ENCODE measurements around the gene NHERF1.

Gene NHERF1

DNA sequence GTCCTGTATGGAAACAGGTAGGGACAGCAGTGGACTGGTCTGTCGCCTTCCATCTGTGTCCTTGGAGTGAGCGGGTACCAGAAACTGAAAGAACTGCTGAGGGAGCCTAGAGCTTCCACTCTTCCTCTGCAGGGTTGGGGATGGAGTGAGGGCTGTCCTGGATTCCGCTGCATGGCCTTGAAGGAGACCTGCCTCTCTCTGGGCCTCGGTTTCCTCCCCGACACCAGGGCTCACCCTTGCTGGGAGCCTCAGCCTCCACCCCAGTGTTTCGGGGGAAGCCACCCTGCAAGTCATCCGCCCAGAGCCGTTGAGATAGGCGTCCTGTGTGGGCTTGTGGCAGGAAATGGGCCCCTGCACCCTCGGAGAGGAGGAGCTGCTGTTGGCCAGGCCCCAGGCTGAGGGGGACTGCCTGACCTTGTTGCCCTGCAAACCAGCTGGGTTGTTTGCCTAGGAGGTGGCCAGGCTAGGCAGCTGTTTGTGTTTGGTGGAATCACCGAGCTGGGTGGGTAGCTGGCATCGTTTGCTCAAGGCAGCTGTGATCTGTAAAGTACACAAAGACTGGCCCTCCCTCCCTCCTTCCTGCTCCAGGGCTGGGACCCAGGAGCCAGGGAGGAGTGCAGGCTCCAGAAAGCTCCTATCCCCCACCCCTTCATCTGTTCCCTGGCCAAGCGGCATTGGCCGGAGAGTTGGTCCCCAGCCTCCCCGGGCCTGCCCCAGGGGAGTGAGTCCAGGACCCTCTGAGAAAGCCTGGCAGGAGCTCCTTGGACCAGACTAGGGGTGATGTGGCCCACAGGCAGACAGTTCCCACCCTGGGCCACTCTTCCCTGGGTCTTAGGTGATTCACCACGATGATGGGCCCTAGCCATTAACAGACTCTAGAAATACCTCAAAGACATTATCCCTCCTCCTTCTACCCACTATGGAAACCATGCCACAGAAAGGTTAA lies 10.1 kb upstream of the NHERF1 start:
- peak overlapping the region; percentile 94 for H3K4me3 Mint-ChIP-seq
- H3K27ac Mint-ChIP-seq, result peak overlapping the region; percentile 82
- peaks cover 6% of the 10 kb centered on the region for H3K27me3 Mint-ChIP-seq (ENCODE audit: low read depth)
- DNase-seq (ENCODE audit: low spot score), result peak; percentile 85
- peaks cover 38% of the 10 kb centered on the region for H3K36me3 Mint-ChIP-seq (ENCODE audit: low read depth)
- no peaks in the 10 kb centered on the region for H3K9me3 Mint-ChIP-seq
- H3K4me1 Mint-ChIP-seq (ENCODE audit: low read depth), result peaks cover 63% of the 10 kb centered on the region

GRCh38 chr17:74739227-74739831 lies 9.1 kb upstream of the NHERF1 start:
- peaks cover 6% of the 10 kb centered on the region for H3K27me3 Mint-ChIP-seq (ENCODE audit: low read depth)
- peaks cover 70% of the 10 kb centered on the region for H3K4me1 Mint-ChIP-seq (ENCODE audit: low read depth)
- H3K27ac Mint-ChIP-seq, result peak overlapping the region; percentile 82

GRCh38 chr17:74740173-74740572 lies 8.3 kb upstream of the NHERF1 start:
- H3K27ac Mint-ChIP-seq, result peak overlapping the region; percentile 77
- peaks cover 70% of the 10 kb centered on the region for H3K4me1 Mint-ChIP-seq (ENCODE audit: low read depth)
- H3K36me3 Mint-ChIP-seq (ENCODE audit: low read depth), result peaks cover 51% of the 10 kb centered on the region
- no peaks in the 10 kb centered on the region for H3K27me3 Mint-ChIP-seq (ENCODE audit: low read depth)
- H3K4me3 Mint-ChIP-seq, result peak overlapping the region; percentile 72
- DNase-seq (ENCODE audit: low spot score), result no peak
- no peaks in the 10 kb centered on the region for H3K9me3 Mint-ChIP-seq

More at GRCh38 chr17:74739227-74739831, 9.1 kb upstream of the NHERF1 start:
- no peak for DNase-seq (ENCODE audit: low spot score)
- H3K9me3 Mint-ChIP-seq, result no peaks in the 10 kb centered on the region
- peaks cover 46% of the 10 kb centered on the region for H3K36me3 Mint-ChIP-seq (ENCODE audit: low read depth)
- peak overlapping the region; percentile 94 for H3K4me3 Mint-ChIP-seq

DNA sequence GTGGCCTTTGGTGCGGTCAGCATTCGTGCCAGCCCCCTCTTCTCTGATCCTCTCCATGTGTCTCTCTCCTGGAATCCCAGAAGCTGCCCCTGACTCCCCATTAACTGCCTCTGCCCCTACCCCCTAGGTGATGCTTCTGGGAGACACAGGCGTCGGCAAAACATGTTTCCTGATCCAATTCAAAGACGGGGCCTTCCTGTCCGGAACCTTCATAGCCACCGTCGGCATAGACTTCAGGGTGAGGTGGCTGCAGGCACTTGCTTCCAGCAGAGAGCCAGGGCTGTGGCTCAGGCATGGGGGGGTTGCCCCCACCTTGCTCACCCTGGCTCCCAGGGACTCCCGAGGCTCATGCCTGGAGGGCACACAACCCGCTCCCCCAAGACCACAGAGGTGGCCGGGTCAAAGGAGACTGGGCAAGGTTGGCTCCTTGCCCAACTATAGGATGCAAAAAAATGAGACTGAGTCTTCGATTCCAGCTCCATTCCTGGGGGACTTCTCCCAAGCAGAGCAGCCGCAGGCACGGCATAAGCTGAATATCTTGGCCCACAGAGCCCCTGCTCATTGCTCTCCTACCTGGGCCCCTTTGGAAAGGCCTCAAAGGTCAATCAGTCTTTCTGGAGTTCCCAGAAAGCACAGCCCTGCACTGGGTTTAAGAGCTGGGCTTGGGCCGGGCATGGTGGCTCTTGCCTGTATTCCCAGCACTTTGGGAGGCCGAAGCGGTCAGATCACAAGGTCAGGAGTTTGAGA lies 7.6 kb upstream of the NHERF1 start:
- no peak for DNase-seq (ENCODE audit: low spot score)
- H3K36me3 Mint-ChIP-seq (ENCODE audit: low read depth), result peaks cover 51% of the 10 kb centered on the region
- H3K4me1 Mint-ChIP-seq (ENCODE audit: low read depth), result peaks cover 70% of the 10 kb centered on the region
- H3K27me3 Mint-ChIP-seq (ENCODE audit: low read depth), result no peaks in the 10 kb centered on the region
- peak overlapping the region; percentile 72 for H3K4me3 Mint-ChIP-seq
- no peaks in the 10 kb centered on the region for H3K9me3 Mint-ChIP-seq
- peak overlapping the region; percentile 87 for H3K27ac Mint-ChIP-seq

- peak overlapping the region; percentile 87 for H3K27ac Mint-ChIP-seq
- peaks cover 72% of the 10 kb centered on the region for H3K4me1 Mint-ChIP-seq (ENCODE audit: low read depth)
- no peaks in the 10 kb centered on the region for H3K9me3 Mint-ChIP-seq
- no peaks in the 10 kb centered on the region for H3K27me3 Mint-ChIP-seq (ENCODE audit: low read depth)
- peaks cover 55% of the 10 kb centered on the region for H3K36me3 Mint-ChIP-seq (ENCODE audit: low read depth)
- DNase-seq (ENCODE audit: low spot score), result peak; percentile 62
- peak overlapping the region; percentile 72 for H3K4me3 Mint-ChIP-seq
Observed at GRCh38 chr17:74742153-74742515, 6.3 kb upstream of the NHERF1 start.

GRCh38 chr17:74742978-74743545 lies 5.4 kb upstream of the NHERF1 start:
- peak overlapping the region; percentile 72 for H3K4me3 Mint-ChIP-seq

DNA sequence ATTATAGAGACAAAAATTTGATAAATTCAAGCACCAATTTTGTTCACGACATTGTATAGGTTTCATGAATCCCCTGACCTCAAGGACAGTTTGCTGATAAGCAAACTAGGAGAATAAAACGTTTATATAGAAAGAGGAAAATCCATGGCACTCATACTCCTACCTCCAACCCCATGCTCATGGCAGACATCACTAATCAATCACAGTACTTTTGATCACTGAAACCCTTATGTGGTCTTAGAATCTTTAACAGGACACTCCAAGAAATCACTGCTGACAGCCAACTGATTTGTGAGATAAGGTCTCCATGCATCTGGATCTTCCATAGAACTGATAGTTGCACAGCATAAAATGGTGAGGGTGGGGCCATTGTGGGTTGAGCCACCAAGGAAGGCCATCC lies 4.7 kb upstream of the NHERF1 start:
- H3K27me3 Mint-ChIP-seq (ENCODE audit: low read depth), result no peaks in the 10 kb centered on the region
- peak overlapping the region; percentile 69 for H3K27ac Mint-ChIP-seq
- H3K36me3 Mint-ChIP-seq (ENCODE audit: low read depth), result peaks cover 49% of the 10 kb centered on the region
- H3K4me1 Mint-ChIP-seq (ENCODE audit: low read depth), result peaks cover 70% of the 10 kb centered on the region
- no peak for DNase-seq (ENCODE audit: low spot score)
- peak overlapping the region; percentile 72 for H3K4me3 Mint-ChIP-seq
- no peaks in the 10 kb centered on the region for H3K9me3 Mint-ChIP-seq

More at GRCh38 chr17:74742978-74743545, 5.4 kb upstream of the NHERF1 start:
- Mint-ChIP-seq H3K27me3 (ENCODE audit: low read depth) (no peaks in the 10 kb centered on the region), H3K36me3 (ENCODE audit: low read depth) (peaks cover 51% of the 10 kb centered on the region), H3K27ac (peak overlapping the region; percentile 87), H3K9me3 (no peaks in the 10 kb centered on the region), H3K4me1 (ENCODE audit: low read depth) (peaks cover 74% of the 10 kb centered on the region)
- no peak for DNase-seq (ENCODE audit: low spot score)

GRCh38 chr17:74744349-74744713 lies 4.1 kb upstream of the NHERF1 start:
- Mint-ChIP-seq H3K4me1 (ENCODE audit: low read depth) (peaks cover 65% of the 10 kb centered on the region), H3K9me3 (no peaks in the 10 kb centered on the region), H3K4me3 (peak overlapping the region; percentile 72), H3K36me3 (ENCODE audit: low read depth) (peaks cover 46% of the 10 kb centered on the region), H3K27me3 (ENCODE audit: low read depth) (no peaks in the 10 kb centered on the region), H3K27ac (peak overlapping the region; percentile 69)
- no peak for DNase-seq (ENCODE audit: low spot score)

- no peaks in the 10 kb centered on the region for H3K27me3 Mint-ChIP-seq (ENCODE audit: low read depth)
- H3K27ac Mint-ChIP-seq, result peak overlapping the region; percentile 69
- peak; percentile 81 for DNase-seq (ENCODE audit: low spot score)
- H3K9me3 Mint-ChIP-seq, result no peaks in the 10 kb centered on the region
- peaks cover 61% of the 10 kb centered on the region for H3K4me1 Mint-ChIP-seq (ENCODE audit: low read depth)
- H3K4me3 Mint-ChIP-seq, result peak overlapping the region; percentile 72
- peaks cover 49% of the 10 kb centered on the region for H3K36me3 Mint-ChIP-seq (ENCODE audit: low read depth)
Observed at GRCh38 chr17:74744714-74745547, 3.5 kb upstream of the NHERF1 start.

DNA sequence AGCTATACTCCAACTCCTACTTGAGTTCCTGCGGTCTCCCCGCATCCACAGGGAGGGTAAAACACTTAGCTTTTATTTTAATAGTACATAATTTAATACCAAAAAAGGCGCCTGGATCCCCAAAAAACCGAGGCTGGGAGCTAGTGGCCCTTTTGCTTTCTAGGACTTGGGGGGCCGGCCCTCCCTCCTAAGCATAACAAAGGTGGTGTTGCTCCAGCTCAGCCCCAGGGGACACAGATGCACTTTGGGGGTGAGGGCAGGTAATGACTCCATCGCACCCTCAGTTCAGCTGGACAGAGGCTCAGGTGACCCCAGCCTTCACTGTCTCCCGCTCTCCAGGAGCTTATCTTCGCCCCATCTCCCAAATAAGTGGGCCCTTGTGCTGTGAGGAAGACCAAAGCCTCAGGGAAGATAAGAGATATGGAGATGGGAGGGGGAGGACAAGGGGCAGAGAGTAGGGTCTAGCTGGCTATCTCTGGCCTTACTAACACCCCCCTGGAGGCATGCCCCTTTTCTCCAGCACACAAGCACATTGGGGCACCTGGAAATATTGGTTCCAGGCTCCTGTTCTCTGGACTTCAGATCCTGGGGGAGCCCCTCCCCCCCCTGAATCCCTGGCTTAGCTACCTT lies 2.8 kb upstream of the NHERF1 start:
- Mint-ChIP-seq H3K4me1 (ENCODE audit: low read depth) (peaks cover 54% of the 10 kb centered on the region), H3K27ac (no peak overlapping the region), H3K4me3 (no peak overlapping the region), H3K27me3 (ENCODE audit: low read depth) (no peaks in the 10 kb centered on the region), H3K36me3 (ENCODE audit: low read depth) (peaks cover 49% of the 10 kb centered on the region), H3K9me3 (no peaks in the 10 kb centered on the region)
- DNase-seq (ENCODE audit: low spot score), result no peak

- Mint-ChIP-seq H3K4me3 (peak overlapping the region; percentile 67), H3K4me1 (ENCODE audit: low read depth) (peaks cover 51% of the 10 kb centered on the region), H3K27ac (peak overlapping the region; percentile 81), H3K9me3 (no peaks in the 10 kb centered on the region), H3K27me3 (ENCODE audit: low read depth) (no peaks in the 10 kb centered on the region), H3K36me3 (ENCODE audit: low read depth) (peaks cover 52% of the 10 kb centered on the region)
- DNase-seq (ENCODE audit: low spot score), result no peak
Observed at GRCh38 chr17:74746376-74746775, 2.1 kb upstream of the NHERF1 start.

GRCh38 chr17:74746922-74747321 lies 1.5 kb upstream of the NHERF1 start:
- Mint-ChIP-seq H3K4me1 (ENCODE audit: low read depth) (peaks cover 46% of the 10 kb centered on the region), H3K27ac (peak overlapping the region; percentile 81), H3K36me3 (ENCODE audit: low read depth) (peaks cover 52% of the 10 kb centered on the region), H3K9me3 (no peaks in the 10 kb centered on the region), H3K4me3 (peak overlapping the region; percentile 67), H3K27me3 (ENCODE audit: low read depth) (no peaks in the 10 kb centered on the region)
- no peak for DNase-seq (ENCODE audit: low spot score)

DNA sequence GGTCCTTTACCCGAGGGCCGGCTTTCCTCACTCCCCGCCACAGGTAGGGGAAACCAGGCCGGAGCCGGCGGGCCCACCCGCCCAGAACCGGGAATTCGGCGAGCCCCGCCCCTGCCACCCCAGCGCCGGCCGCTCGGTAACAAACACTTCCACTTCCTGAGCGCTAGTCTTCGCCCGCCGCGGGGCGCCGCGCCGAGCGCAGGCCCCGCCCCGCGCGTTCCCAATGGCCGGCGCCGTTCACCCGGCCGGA lies 224 bp upstream of the NHERF1 start:
- DNase-seq (ENCODE audit: low spot score), result no peak

More for the DNA sequence above, 224 bp upstream of the NHERF1 start:
- peaks cover 55% of the 10 kb centered on the region for H3K36me3 Mint-ChIP-seq (ENCODE audit: low read depth)
- H3K9me3 Mint-ChIP-seq, result no peaks in the 10 kb centered on the region
- peaks cover 44% of the 10 kb centered on the region for H3K4me1 Mint-ChIP-seq (ENCODE audit: low read depth)
- no peak overlapping the region for H3K27ac Mint-ChIP-seq
- no peaks in the 10 kb centered on the region for H3K27me3 Mint-ChIP-seq (ENCODE audit: low read depth)
- H3K4me3 Mint-ChIP-seq, result peak overlapping the region; percentile 67
